ENCODE data around the gene CD68. TPM values are rescaled to one million over a fixed set of nuclear protein-coding genes. Genes with fewer than 3 reads are reported as not detected.

The CD68 gene
- total RNA-seq, 2 experiments from 2014 or later, result 0.33 to 0.95 TPM

- Histone ChIP-seq H3K4me1 (ENCODE audit: insufficient read depth, low read length) (peaks cover 76% of the 10 kb centered on the region), H3K9me3 (ENCODE audit: control insufficient read depth in 1 of 2, insufficient read depth in 1 of 2, low read length in 2 of 2) (no peaks in the 10 kb centered on the region), H3K27me3 (ENCODE audit: control insufficient read depth in 1 of 2, insufficient read depth in 2 of 2, low read length in 2 of 2) (no peaks in the 10 kb centered on the region), H3K27ac (ENCODE audit: low read depth in 1 of 2, low read length in 2 of 2) (peak overlapping the region; percentile 36 to 47), H3K36me3 (ENCODE audit: insufficient read depth, low read length) (peaks cover 10% of the 10 kb centered on the region), H3K4me3 (ENCODE audit: low read length) (no peak overlapping the region)
- H3K4me1 Mint-ChIP-seq (ENCODE audit: low read depth), result peaks cover 59% of the 10 kb centered on the region
- ATAC-seq (ENCODE audit: poor library complexity) (no peak), DNase-seq (no peak)
- ChIA-PET CTCF (interaction anchor here (1.2 to 2.6 kb wide), 2 partner anchors 39 to 114 kb away, joined by 4 to 11 read pairs; no protein-coding TSS in a partner anchor), POLR2A (interaction anchor here (1.0 to 3.3 kb wide), 5 partner anchors 11 to 137 kb away, joined by 3 to 19 read pairs (median 8); partner anchors contain the start of genes MPDU1, SENP3, TP53 and WRAP53)
- H3K4me3 Mint-ChIP-seq, result peak overlapping the region; percentile 91
- H3K9me3 Mint-ChIP-seq, result no peaks in the 10 kb centered on the region
- peak overlapping the region; percentile 77 for H3K27ac Mint-ChIP-seq
- intact Hi-C loops (cut with DNase I, micrococcal nuclease), result no loop called here
- H3K36me3 Mint-ChIP-seq (ENCODE audit: low read depth), result peaks cover 10% of the 10 kb centered on the region
- TF ChIP-seq CTCF (IDR thresholded peaks at IDR 0.05), result no peak
- H3K27me3 Mint-ChIP-seq, result no peaks in the 10 kb centered on the region
Measured at GRCh38 chr17:7550344-7550743, 29.1 kb upstream of the CD68 start.

- H3K27ac ChIP-seq (ENCODE audit: low read depth in 1 of 2, low read length in 2 of 2), result peak overlapping the region in 1 of 2 donors; percentile 15
- peaks cover 79% of the 10 kb centered on the region for H3K4me1 ChIP-seq (ENCODE audit: insufficient read depth, low read length)
- ChIA-PET CTCF (interaction anchor here (2.8 kb wide), 1 partner anchor 10 kb away, joined by 15 read pairs; the partner anchor contains the start of gene SENP3), POLR2A (interaction anchor here (0.7 to 2.0 kb wide), 2 partner anchors 10 to 136 kb away, joined by 3 to 6 read pairs; partner anchors contain the start of genes SENP3, TP53 and WRAP53)
- H3K4me3 ChIP-seq (ENCODE audit: low read length), result no peak overlapping the region
- peak overlapping the region; percentile 64 for H3K4me3 Mint-ChIP-seq
- intact Hi-C loops (cut with DNase I, micrococcal nuclease), result no loop called here
- H3K27me3 Mint-ChIP-seq, result no peaks in the 10 kb centered on the region
- H3K27me3 ChIP-seq (ENCODE audit: control insufficient read depth in 1 of 2, insufficient read depth in 2 of 2, low read length in 2 of 2), result no peaks in the 10 kb centered on the region
- H3K36me3 ChIP-seq (ENCODE audit: insufficient read depth, low read length), result peaks cover 12% of the 10 kb centered on the region
- H3K9me3 Mint-ChIP-seq, result no peaks in the 10 kb centered on the region
- peaks cover 13% of the 10 kb centered on the region for H3K36me3 Mint-ChIP-seq (ENCODE audit: low read depth)
- no peak for TF ChIP-seq CTCF (IDR thresholded peaks at IDR 0.05)
- ATAC-seq (ENCODE audit: poor library complexity) (no peak), DNase-seq (no peak)
- H3K4me1 Mint-ChIP-seq (ENCODE audit: low read depth), result peaks cover 67% of the 10 kb centered on the region
- peak overlapping the region; percentile 77 for H3K27ac Mint-ChIP-seq
- H3K9me3 ChIP-seq (ENCODE audit: control insufficient read depth in 1 of 2, insufficient read depth in 1 of 2, low read length in 2 of 2), result no peaks in the 10 kb centered on the region
Measured at GRCh38 chr17:7551396-7551795, 28.0 kb upstream of the CD68 start.

- Histone ChIP-seq H3K27ac (ENCODE audit: low read depth in 1 of 2, low read length in 2 of 2) (peak overlapping the region; percentile 62 to 67), H3K4me3 (ENCODE audit: low read length) (peak overlapping the region; percentile 5), H3K9me3 (ENCODE audit: control insufficient read depth in 1 of 2, insufficient read depth in 1 of 2, low read length in 2 of 2) (no peaks in the 10 kb centered on the region), H3K27me3 (ENCODE audit: control insufficient read depth in 1 of 2, insufficient read depth in 2 of 2, low read length in 2 of 2) (no peaks in the 10 kb centered on the region), H3K4me1 (ENCODE audit: insufficient read depth, low read length) (peaks cover 82% of the 10 kb centered on the region), H3K36me3 (ENCODE audit: insufficient read depth, low read length) (peaks cover 15% of the 10 kb centered on the region)
- Mint-ChIP-seq H3K27me3 (no peaks in the 10 kb centered on the region), H3K36me3 (ENCODE audit: low read depth) (peaks cover 16% of the 10 kb centered on the region), H3K9me3 (no peaks in the 10 kb centered on the region), H3K4me1 (ENCODE audit: low read depth) (peaks cover 70% of the 10 kb centered on the region), H3K4me3 (peak overlapping the region; percentile 77), H3K27ac (peak overlapping the region; percentile 77)
- TF ChIP-seq CTCF (IDR thresholded peaks at IDR 0.05), result no peak
- ChIA-PET CTCF (interaction anchor here (0.7 to 2.8 kb wide), 3 partner anchors 8 to 116 kb away, joined by 4 to 15 read pairs (median 9); partner anchors contain the start of gene SENP3), POLR2A (interaction anchor here (0.6 to 2.0 kb wide), 9 partner anchors 8 to 223 kb away, joined by 3 to 7 read pairs (median 3); partner anchors contain the start of genes NEURL4, SAT2, SENP3 and TMEM102)
- intact Hi-C loops (cut with DNase I, micrococcal nuclease), result no loop called here
- ATAC-seq (ENCODE audit: poor library complexity) (peak; percentile 67), DNase-seq (peak in 6 of 14 experiments; percentile 36 to 86 (median 62))
Measured at GRCh38 chr17:7552621-7553051, 26.8 kb upstream of the CD68 start.

Data from CD4-positive, alpha-beta T cell (primary cell).